WERI-Rb-1 (cell line): ENCODE data around the gene SATB2.
A peak's percentile ranks its signal among the peaks of the same experiment; 100 is the strongest.

Source experiments
- DNase-seq: peaks from one replicate; pipeline ENCODE4 v3.0.0-alpha.2; 2020
- H3K27ac ChIP-seq: fragments of 250-450 bp; sonication (Bioruptor Pico); 2 replicates; pipeline ENCODE4 v1.5.1; 2020; ENCODE audit warnings: mild to moderate bottlenecking, moderate library complexity
- H3K27me3 ChIP-seq: fragments of 250-450 bp; sonication (Bioruptor Pico); 2 replicates; pipeline ENCODE4 v1.5.1; 2021; ENCODE audit warnings: mild to moderate bottlenecking, low read depth, moderate library complexity; ENCODE audit not compliant: insufficient read depth, severe bottlenecking
- H3K36me3 ChIP-seq: fragments of 250-450 bp; sonication (Bioruptor Pico); 2 replicates; pipeline ENCODE4 v1.5.1; 2020; ENCODE audit warnings: mild to moderate bottlenecking, moderate library complexity
- H3K4me3 ChIP-seq: 2 replicates; pipeline ENCODE4 v1.5.1; 2011; ENCODE audit warnings: low read depth, mild to moderate bottlenecking, control low read depth, low read length
- H3K9me3 ChIP-seq: fragments of 250-450 bp; sonication (Bioruptor Pico); 2 replicates; pipeline ENCODE4 v1.5.1; 2021; ENCODE audit warnings: mild to moderate bottlenecking, moderate library complexity; ENCODE audit not compliant: severe bottlenecking
- CTCF ChIP-seq: IDR thresholded peaks from 2 replicates; pipeline ENCODE4 v1.5.1; 2011; ENCODE audit warnings: low read depth, mild to moderate bottlenecking, control low read depth, inconsistent platforms, low read length

SATB2 gene

GRCh38 chr2:199279146-199279545 lies 178.6 kb downstream of the SATB2 start:
- H3K36me3 ChIP-seq: peaks cover 4% of the 10 kb centered on the region; the same call in 1 of the 2 replicates
- no peaks in the 10 kb centered on the region for H3K27me3 ChIP-seq
- no peak for DNase-seq
- H3K4me3 ChIP-seq: no peak overlapping the region
- no peak overlapping the region for H3K27ac ChIP-seq
- no peaks in the 10 kb centered on the region for H3K9me3 ChIP-seq
- no peak for TF ChIP-seq CTCF

DNA sequence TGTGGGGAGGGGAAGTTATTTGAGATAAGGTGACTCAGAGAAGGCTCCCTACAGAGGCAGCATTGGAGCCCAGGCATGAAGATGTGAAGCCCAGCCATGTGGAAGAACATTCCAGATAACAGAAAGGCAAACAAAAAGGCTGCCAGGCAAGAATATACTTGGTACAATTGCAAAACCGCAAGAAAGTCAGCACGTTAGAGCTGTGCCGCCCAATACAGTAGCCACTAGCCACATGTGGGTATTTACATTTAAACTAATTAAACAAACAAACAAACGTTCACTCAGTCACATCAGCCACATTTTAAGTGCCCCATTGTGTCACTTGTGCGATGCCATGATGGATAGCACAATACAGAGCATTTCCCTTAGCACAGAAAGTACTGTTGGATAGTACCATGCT lies 179.6 kb downstream of the SATB2 start:
- no peaks in the 10 kb centered on the region for H3K27me3 ChIP-seq
- no peaks in the 10 kb centered on the region for H3K9me3 ChIP-seq
- H3K4me3 ChIP-seq: no peak overlapping the region
- H3K36me3 ChIP-seq: no peaks in the 10 kb centered on the region
- H3K27ac ChIP-seq: no peak overlapping the region
- no peak for TF ChIP-seq CTCF
- no peak for DNase-seq

DNA sequence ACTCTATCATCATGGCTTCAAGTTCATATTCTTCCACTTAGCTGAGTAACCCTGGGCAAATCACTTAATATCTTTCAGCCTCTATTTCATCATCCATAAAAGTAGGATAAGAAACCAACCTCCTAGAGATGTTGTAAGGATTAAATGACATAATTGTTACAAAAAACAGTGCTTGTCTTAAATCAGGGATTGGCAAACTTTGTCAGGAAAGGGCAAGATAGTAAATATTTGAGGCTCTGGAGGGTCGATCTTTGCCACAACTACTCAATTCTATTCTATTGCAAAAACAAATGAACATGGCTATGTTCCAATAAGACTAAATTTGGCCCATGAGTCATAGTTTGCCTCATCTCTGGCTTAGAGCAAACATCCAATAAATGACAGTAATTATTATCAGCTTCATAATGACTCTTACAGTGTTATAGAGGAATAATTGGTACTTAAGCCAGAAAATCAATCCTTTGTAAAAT lies 184.7 kb downstream of the SATB2 start:
- DNase-seq: no peak
- no peak for TF ChIP-seq CTCF
- H3K9me3 ChIP-seq: no peaks in the 10 kb centered on the region
- no peak overlapping the region for H3K27ac ChIP-seq
- no peaks in the 10 kb centered on the region for H3K27me3 ChIP-seq
- peaks cover 12% of the 10 kb centered on the region for H3K36me3 ChIP-seq
- no peak overlapping the region for H3K4me3 ChIP-seq

DNA sequence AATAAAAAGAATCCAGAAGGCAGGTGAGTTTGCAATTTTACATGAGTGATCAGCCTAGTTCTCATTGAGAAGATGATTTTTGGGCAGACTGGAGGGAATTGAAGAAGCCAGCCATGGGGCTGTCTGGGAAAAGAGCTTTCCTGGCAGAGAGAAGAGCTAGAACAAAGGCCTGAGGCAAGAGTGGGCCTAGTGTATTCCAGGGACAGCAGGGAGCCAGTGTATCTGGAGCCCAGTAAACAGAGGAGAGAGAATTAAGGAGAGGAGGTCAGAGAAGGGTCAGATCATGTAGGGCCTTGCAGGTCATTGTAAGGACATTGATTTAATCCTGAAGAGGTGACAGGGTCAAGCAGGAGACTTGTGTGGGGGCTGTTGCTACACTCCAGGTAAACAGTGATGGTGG lies 195.8 kb downstream of the SATB2 start:
- no peaks in the 10 kb centered on the region for H3K36me3 ChIP-seq
- H3K9me3 ChIP-seq: peaks cover 13% of the 10 kb centered on the region
- H3K27me3 ChIP-seq: no peaks in the 10 kb centered on the region
- peak; percentile 11 for DNase-seq
- no peak for TF ChIP-seq CTCF
- H3K4me3 ChIP-seq: no peak overlapping the region
- H3K27ac ChIP-seq: no peak overlapping the region

DNA sequence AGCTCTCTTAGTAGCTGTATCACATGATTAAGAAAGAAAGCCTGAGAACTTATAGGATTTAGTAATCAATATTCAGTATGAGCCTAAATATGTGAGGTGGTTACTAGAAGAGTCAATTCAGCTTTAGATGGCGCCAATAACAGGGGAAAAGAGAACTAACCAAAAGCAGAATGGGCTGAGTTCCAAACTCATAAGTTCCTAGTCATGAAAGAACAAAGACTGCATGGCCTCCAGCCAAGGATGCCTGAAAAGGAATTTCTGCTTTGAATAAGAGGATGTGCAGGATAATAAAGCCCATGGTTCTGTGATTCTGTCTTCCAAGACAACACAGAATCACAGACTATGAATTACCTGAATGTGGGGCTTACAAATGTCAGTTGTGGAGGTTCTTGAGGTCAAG lies 196.5 kb downstream of the SATB2 start:
- no peak for TF ChIP-seq CTCF
- Histone ChIP-seq H3K27me3 (no peaks in the 10 kb centered on the region), H3K27ac (no peak overlapping the region), H3K9me3 (peaks cover 13% of the 10 kb centered on the region), H3K36me3 (no peaks in the 10 kb centered on the region), H3K4me3 (no peak overlapping the region)
- DNase-seq: no peak

GRCh38 chr2:199259671-199260070 lies 198.1 kb downstream of the SATB2 start:
- TF ChIP-seq CTCF: no peak
- H3K36me3 ChIP-seq: no peaks in the 10 kb centered on the region
- no peak overlapping the region for H3K4me3 ChIP-seq
- H3K27me3 ChIP-seq: no peaks in the 10 kb centered on the region
- DNase-seq: no peak
- peaks cover 13% of the 10 kb centered on the region for H3K9me3 ChIP-seq
- no peak overlapping the region for H3K27ac ChIP-seq
